Endothelial cell of umbilical vein (primary cell): ENCODE results near the gene ZBTB32. TPM values are rescaled to one million over a fixed set of nuclear protein-coding genes. Genes with fewer than 3 reads are reported as not detected.

Experiments
- BruUV-seq: library from RNA; stranded (reverse); fragments of 400-500 nt; replicated peaks from 2 replicates; lab custom pipeline; 2021; lab: Mats Ljungman, UMichigan
- CTCF ChIA-PET: fragments of 300-600, 350-600 bp; sonication (Branson Sonifier 250); formaldehyde crosslinking; loops from one replicate; lab custom pipeline; 2021; ENCODE audit warnings: antibody characterized with exemption, inconsistent platforms; lab: Charles Lee
- POLR2A ChIA-PET: fragments of 300-600, 350-600 bp; sonication (Branson Sonifier 250); formaldehyde crosslinking; loops from one replicate; lab custom pipeline; 2021; ENCODE audit warnings: antibody characterized with exemption, inconsistent platforms; lab: Charles Lee
- DNase-seq: peaks from one replicate; pipeline ENCODE4 v3.0.0-alpha.2; 2011; ENCODE audit warnings: low read depth, low spot score
- FAIRE-seq: peaks from 2 replicates; lab custom pipeline; 2011; peaks lifted over from hg19 to GRCh38; lab: Jason Lieb, UNC
- H2AFZ ChIP-seq: 2 replicates; pipeline ENCODE4 v1.6.0; 2012; ENCODE audit warnings: low read depth, low read length, control low read depth, inconsistent platforms
- H3K27ac ChIP-seq: 2 replicates; pipeline ENCODE4 v1.5.1; 2011; ENCODE audit warnings: low read depth, mild to moderate bottlenecking, control low read depth, low read length, moderate library complexity; ENCODE audit not compliant: insufficient read depth
- H3K27me3 ChIP-seq, 2 experiments: 2 replicates each; pipeline versions ENCODE4 v1.6.0 to v1.6.1; 2011; ENCODE audit warnings: low read length in 2 of 2, mixed read lengths in 1 of 2; ENCODE audit not compliant: control insufficient read depth in 2 of 2, insufficient read depth in 2 of 2
- H3K36me3 ChIP-seq, 2 experiments: 2 replicates in 1 of 2; 3 replicates in 1 of 2; pipeline ENCODE4 v1.5.1; 2011; ENCODE audit warnings: low read length in 2 of 2, mild to moderate bottlenecking in 1 of 2, moderate library complexity in 1 of 2; ENCODE audit not compliant: control insufficient read depth in 2 of 2, insufficient read depth in 2 of 2; ENCODE audit errors: extremely low read depth in 1 of 2
- H3K4me1 ChIP-seq: 3 replicates; pipeline ENCODE4 v1.5.1; 2011; ENCODE audit warnings: mild to moderate bottlenecking, low read length; ENCODE audit not compliant: control insufficient read depth, insufficient read depth; ENCODE audit errors: extremely low read depth
- H3K4me2 ChIP-seq: 2 replicates; pipeline ENCODE4 v1.6.1; 2011; ENCODE audit warnings: low read length, control low read depth, mixed read lengths; ENCODE audit not compliant: insufficient read depth
- H3K4me3 ChIP-seq, 3 experiments: fragments of 200-600 bp in 1 of 3; sonication (generic), shearing (Covaris generic) in 1 of 3; replicated peaks in 1 of 3; 2 replicates each; pipeline ENCODE4 v1.5.1; 2011 to 2016; ENCODE audit warnings: control low read depth in 3 of 3, low read length in 3 of 3, mild to moderate bottlenecking in 2 of 3, inconsistent platforms in 1 of 3, low read depth in 1 of 3, moderate library complexity in 1 of 3; ENCODE audit not compliant: insufficient read depth in 1 of 3
- H3K79me2 ChIP-seq: 2 replicates; pipeline ENCODE4 v1.6.0; 2012; ENCODE audit warnings: low read length, inconsistent platforms; ENCODE audit not compliant: control insufficient read depth, insufficient read depth
- H3K9ac ChIP-seq: replicated peaks from 2 replicates; pipeline ENCODE3; 2011; ENCODE audit warnings: low read length, control low read depth; ENCODE audit not compliant: insufficient read depth; ENCODE audit errors: extremely low read depth
- H3K9me1 ChIP-seq: replicated peaks from 3 replicates; pipeline ENCODE4 v1.6.0; 2011; ENCODE audit warnings: mild to moderate bottlenecking, low read length; ENCODE audit not compliant: control insufficient read depth, insufficient read depth; ENCODE audit errors: extremely low read depth
- H3K9me3 ChIP-seq: replicated peaks from 2 replicates; pipeline ENCODE4 v1.5.1; 2012; ENCODE audit warnings: low read length, inconsistent platforms; ENCODE audit not compliant: control insufficient read depth, insufficient read depth
- H4K20me1 ChIP-seq: replicated peaks from 2 replicates; pipeline ENCODE3; 2011; ENCODE audit warnings: mild to moderate bottlenecking, low read length; ENCODE audit not compliant: control insufficient read depth, insufficient read depth; ENCODE audit errors: extremely low read depth
- CTCF ChIP-seq, 2 donors: IDR thresholded peaks; 1 replicate in 1 of 2; 2 replicates in 1 of 2; pipeline ENCODE4 v1.5.1; 2011; ENCODE audit warnings: low read length in 2 of 2, mild to moderate bottlenecking in 2 of 2, moderate library complexity in 2 of 2, control low read depth in 1 of 2, inconsistent platforms in 1 of 2, low read depth in 1 of 2; ENCODE audit not compliant: insufficient read depth in 1 of 2; ENCODE audit errors: extremely low read depth in 1 of 2
- EZH2 ChIP-seq: IDR thresholded peaks from 2 replicates; pipeline ENCODE4 v1.6.1; 2012; ENCODE audit warnings: borderline replicate concordance, low read depth, mild to moderate bottlenecking, moderate library complexity, low read length, inconsistent platforms; ENCODE audit not compliant: severe bottlenecking
- FOS ChIP-seq: IDR thresholded peaks from 2 replicates; pipeline ENCODE4 v1.6.1; 2011; ENCODE audit warnings: mild to moderate bottlenecking, low read length, moderate library complexity, borderline replicate concordance; ENCODE audit not compliant: insufficient read depth
- GATA2 ChIP-seq: IDR thresholded peaks from 2 replicates; pipeline ENCODE4 v1.7.0; 2011; ENCODE audit warnings: low read depth, mild to moderate bottlenecking, moderate library complexity, mixed read lengths, low read length; ENCODE audit not compliant: insufficient read length, insufficient read depth
- JUN ChIP-seq: IDR thresholded peaks from 2 replicates; pipeline ENCODE4 v1.6.1; 2011; ENCODE audit warnings: borderline replicate concordance, low read depth; ENCODE audit not compliant: insufficient read length, insufficient read depth
- MAX ChIP-seq: IDR thresholded peaks from 2 replicates; pipeline ENCODE4 v1.6.1; 2011; ENCODE audit not compliant: insufficient read depth, insufficient read length
- MYC ChIP-seq: IDR thresholded peaks from one replicate; pipeline ENCODE4 v1.6.1; 2011; ENCODE audit warnings: mild to moderate bottlenecking, low read depth, low read length
- POLR2A ChIP-seq: IDR thresholded peaks from 2 replicates; pipeline ENCODE4 v1.6.1; 2012; ENCODE audit warnings: low read depth, mild to moderate bottlenecking, control low read depth, low read length
- POLR2AphosphoS5 ChIP-seq: IDR thresholded peaks from 2 replicates; pipeline ENCODE4 v1.6.1; 2012; ENCODE audit warnings: low read depth, mild to moderate bottlenecking, control low read depth, low read length, moderate library complexity; ENCODE audit not compliant: insufficient read depth
- dilution Hi-C: fragments of 300-500 bp; cut with MboI; formaldehyde crosslinking; loops from one replicate; pipeline ENCODE4 v1.15.0; 2019; ENCODE audit warnings: low sequenced_read_pairs; ENCODE audit not compliant: extremely low pct_ligation_motif_present
- intact Hi-C: fragments of 100-400 bp; cut with micrococcal nuclease; formaldehyde crosslinking; loops from one replicate; pipeline ENCODE4 v1.10.0; 2022
- polyA plus RNA-seq, 4 experiments: library from polyadenylated mRNA; depleted of rRNA in 3 of 4; stranded (reverse) in 3 of 4; unstranded in 1 of 4; fragments of >200 nt; gene quantifications; 2 replicates each; pipeline versions ENCODE4 v1.2.1 to v1.2.3, GENCODE V29; 2011 to 2012; ENCODE audit warnings: missing spikeins in 1 of 4
- total RNA-seq: library from RNA; stranded (reverse); gene quantifications from 2 replicates; pipeline ENCODE4 v1.2.3, GENCODE V29; 2021

ZBTB32 gene
- total and polyA plus RNA-seq, 2 donors (not counting 3 experiments of a cell fraction or from before 2014, with no cell fraction given): not detected

DNA sequence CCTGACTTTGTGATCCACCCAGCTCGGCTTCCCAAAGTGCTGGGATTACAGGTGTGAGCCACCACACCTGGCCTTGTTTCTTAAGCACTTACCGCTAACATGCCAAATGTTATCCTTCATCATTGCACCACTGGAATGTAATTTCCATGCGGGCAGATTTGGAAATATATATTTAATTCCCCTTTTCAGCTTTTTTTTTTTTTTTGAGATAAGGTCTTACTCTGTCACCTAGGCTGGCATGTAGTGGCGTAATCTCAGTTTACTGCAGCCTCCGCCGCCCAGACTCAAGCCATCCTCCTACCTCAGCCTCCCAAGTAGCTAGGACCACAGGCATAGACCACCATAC lies 42.4 kb upstream of the ZBTB32 start:
- H3K9ac ChIP-seq: no peak overlapping the region
- BruUV-seq: no TSS peak
- H3K9me1 ChIP-seq: no peaks in the 10 kb centered on the region
- no peak for DNase-seq
- H3K27ac ChIP-seq: no peak overlapping the region
- H3K4me2 ChIP-seq: no peak overlapping the region
- H4K20me1 ChIP-seq: no peaks in the 10 kb centered on the region
- dilution Hi-C loops (no loop called here), intact Hi-C loops (no loop called here)
- H3K36me3 ChIP-seq: peaks cover 7 to 10% of the 10 kb centered on the region in 2 experiments
- POLR2A ChIA-PET: no interaction called here
- FAIRE-seq: no peak
- H3K9me3 ChIP-seq: no peaks in the 10 kb centered on the region
- CTCF ChIA-PET: interaction anchor here (1.2 to 1.9 kb wide), 3 partner anchors 12 to 32 kb away, joined by 3 to 5 read pairs (median 3); no protein-coding TSS in a partner anchor
- H2AFZ ChIP-seq: no peak overlapping the region
- TF ChIP-seq GATA2 (no peak), MYC (no peak)
- no peak overlapping the region for H3K4me3 ChIP-seq
- H3K79me2 ChIP-seq: no peaks in the 10 kb centered on the region
- no peaks in the 10 kb centered on the region for H3K4me1 ChIP-seq
- no peaks in the 10 kb centered on the region for H3K27me3 ChIP-seq

- no peaks in the 10 kb centered on the region for H3K27me3 ChIP-seq
- DNase-seq: no peak
- peaks cover 0 to 2% of the 10 kb centered on the region in 2 experiments for H3K36me3 ChIP-seq
- no peak overlapping the region for H3K4me2 ChIP-seq
- no peaks in the 10 kb centered on the region for H3K9me1 ChIP-seq
- H3K79me2 ChIP-seq: no peaks in the 10 kb centered on the region
- POLR2A ChIA-PET: no interaction called here
- CTCF ChIA-PET: interaction anchor here (0.8 kb wide), 1 partner anchor 9 kb away, joined by 5 read pairs; no protein-coding TSS in a partner anchor
- no peaks in the 10 kb centered on the region for H3K9me3 ChIP-seq
- H3K4me3 ChIP-seq: no peak overlapping the region
- intact Hi-C loops: no loop called here
- no peak overlapping the region for H2AFZ ChIP-seq
- no peaks in the 10 kb centered on the region for H3K4me1 ChIP-seq
- H4K20me1 ChIP-seq: no peaks in the 10 kb centered on the region
- no peak for TF ChIP-seq POLR2A
- no peak for TF ChIP-seq GATA2
- TF ChIP-seq FOS: no peak
- no peak for TF ChIP-seq MYC
- no peak for TF ChIP-seq JUN
- TF ChIP-seq MAX: no peak
- TF ChIP-seq POLR2AphosphoS5: no peak
- no peak for TF ChIP-seq CTCF (IDR thresholded peaks at IDR 0.05; ENCODE audit: extremely low read depth in 1 of 2, insufficient read depth in 1 of 2, low read depth in 1 of 2, low read length in 2 of 2)
- no peak for TF ChIP-seq EZH2
- dilution Hi-C loops: no loop called here
- H3K27ac ChIP-seq: no peak overlapping the region
- BruUV-seq: no TSS peak
- H3K9ac ChIP-seq: no peak overlapping the region
- FAIRE-seq: no peak
These were observed 40.4 kb upstream of the ZBTB32 start for GRCh38 chr19:35663981-35664380.
